ENCODE measurements around the gene GNAI1. TPM values are rescaled to one million over a fixed set of nuclear protein-coding genes. Genes with fewer than 3 reads are reported as not detected.

Gene GNAI1
- total RNA-seq, 1 donor from 2014 or later: 25.2 TPM

DNA sequence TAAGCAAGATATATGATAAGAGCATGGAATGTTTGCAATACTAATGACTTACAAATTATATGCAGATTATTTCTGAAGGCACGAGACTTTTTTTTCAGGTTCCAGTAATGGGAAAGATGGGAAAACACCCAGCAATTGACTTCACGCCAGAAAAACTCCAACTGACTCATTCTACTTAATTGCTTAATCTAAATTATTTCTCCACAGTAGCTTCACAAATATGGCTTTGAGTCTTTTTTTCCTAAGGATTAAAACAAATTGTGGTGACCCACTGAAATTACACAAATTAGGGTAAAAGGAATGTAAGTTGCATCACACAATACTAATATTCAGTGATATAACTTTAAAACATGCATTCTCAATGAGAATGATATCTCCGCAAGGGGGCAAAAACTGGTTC, 138.7 kb downstream of the GNAI1 start:
- H3K4me3 Mint-ChIP-seq: no peak overlapping the region

GRCh38 chr7:80275192-80275605, 140.6 kb downstream of the GNAI1 start:
- Mint-ChIP-seq H3K4me1 (peaks cover 13% of the 10 kb centered on the region), H3K9me3 (no peaks in the 10 kb centered on the region), H3K27ac (ENCODE audit: unreplicated experiment) (no peak overlapping the region), H3K27me3 (ENCODE audit: low read depth) (no peaks in the 10 kb centered on the region), H3K4me3 (no peak overlapping the region), H3K36me3 (ENCODE audit: low read depth) (no peaks in the 10 kb centered on the region)
- no peak for DNase-seq (ENCODE audit: low read depth, low spot score)
- TF ChIP-seq, protein P1, sequence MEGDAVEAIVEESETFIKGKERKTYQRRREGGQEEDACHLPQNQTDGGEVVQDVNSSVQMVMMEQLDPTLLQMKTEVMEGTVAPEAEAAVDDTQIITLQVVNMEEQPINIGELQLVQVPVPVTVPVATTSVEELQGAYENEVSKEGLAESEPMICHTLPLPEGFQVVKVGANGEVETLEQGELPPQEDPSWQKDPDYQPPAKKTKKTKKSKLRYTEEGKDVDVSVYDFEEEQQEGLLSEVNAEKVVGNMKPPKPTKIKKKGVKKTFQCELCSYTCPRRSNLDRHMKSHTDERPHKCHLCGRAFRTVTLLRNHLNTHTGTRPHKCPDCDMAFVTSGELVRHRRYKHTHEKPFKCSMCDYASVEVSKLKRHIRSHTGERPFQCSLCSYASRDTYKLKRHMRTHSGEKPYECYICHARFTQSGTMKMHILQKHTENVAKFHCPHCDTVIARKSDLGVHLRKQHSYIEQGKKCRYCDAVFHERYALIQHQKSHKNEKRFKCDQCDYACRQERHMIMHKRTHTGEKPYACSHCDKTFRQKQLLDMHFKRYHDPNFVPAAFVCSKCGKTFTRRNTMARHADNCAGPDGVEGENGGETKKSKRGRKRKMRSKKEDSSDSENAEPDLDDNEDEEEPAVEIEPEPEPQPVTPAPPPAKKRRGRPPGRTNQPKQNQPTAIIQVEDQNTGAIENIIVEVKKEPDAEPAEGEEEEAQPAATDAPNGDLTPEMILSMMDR (conservative IDR thresholded peaks at IDR 0.05): no peak

More for the DNA sequence above, 138.7 kb downstream of the GNAI1 start:
- no peaks in the 10 kb centered on the region for H3K9me3 Mint-ChIP-seq
- no peaks in the 10 kb centered on the region for H3K36me3 Mint-ChIP-seq (ENCODE audit: low read depth)
- DNase-seq (ENCODE audit: low read depth, low spot score): no peak
- H3K27ac Mint-ChIP-seq (ENCODE audit: unreplicated experiment): no peak overlapping the region
- no peaks in the 10 kb centered on the region for H3K27me3 Mint-ChIP-seq (ENCODE audit: low read depth)
- TF ChIP-seq, protein P1 (conservative IDR thresholded peaks at IDR 0.05): no peak
- H3K4me1 Mint-ChIP-seq: peaks cover 12% of the 10 kb centered on the region
